AG08395 (cell line): ENCODE data around the gene GRB14.
"Not testable (repeated sequence)": the region's sequence is repeated elsewhere in the genome, so short reads cannot be mapped to it uniquely, and the experiment has no call there.

Experiments
- DNase-seq: peaks from one replicate; pipeline ENCODE4 v3.0.0; 2012; ENCODE audit warnings: mixed read lengths, low spot score

Gene GRB14

GRCh38 chr2:164620873-164621763 lies at the start of gene GRB14:
TSS of gene GRB14 (minus strand) at chr2:164621482. CDS start at chr2:164621309, 173 bp downstream.
- peak; percentile 39 for DNase-seq

- DNase-seq = no peak
Observed at GRCh38 chr2:164669291-164669690, 48.0 kb upstream of the GRB14 start.

GRCh38 chr2:164667566-164667965 lies 46.3 kb upstream of the GRB14 start:
- no peak for DNase-seq

- DNase-seq = no peak
Observed at GRCh38 chr2:164664070-164664469, 42.8 kb upstream of the GRB14 start.

- DNase-seq = no peak
Observed at GRCh38 chr2:164662868-164663631, 41.8 kb upstream of the GRB14 start.

DNA sequence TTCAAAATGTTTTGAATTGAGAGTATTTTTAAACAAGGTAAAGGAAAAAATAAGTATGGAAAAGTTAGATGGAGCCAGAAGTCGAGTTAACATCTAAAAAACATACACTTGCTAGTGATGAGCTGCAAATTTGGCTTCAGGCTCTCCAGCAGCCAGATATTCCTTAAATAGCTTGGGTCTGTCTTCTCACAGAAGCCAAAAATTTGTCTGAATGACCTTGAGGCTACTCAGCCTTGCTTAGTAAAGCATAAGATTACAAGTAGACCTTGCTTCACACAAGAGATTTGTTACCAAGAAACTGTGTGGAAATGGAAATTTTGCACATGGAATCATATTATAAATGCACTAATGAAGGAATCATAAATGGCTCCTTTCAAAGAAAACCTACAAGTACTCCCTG lies 40.8 kb upstream of the GRB14 start:
- no peak for DNase-seq

GRCh38 chr2:164661349-164661748 lies 40.1 kb upstream of the GRB14 start:
- DNase-seq = no peak

DNA sequence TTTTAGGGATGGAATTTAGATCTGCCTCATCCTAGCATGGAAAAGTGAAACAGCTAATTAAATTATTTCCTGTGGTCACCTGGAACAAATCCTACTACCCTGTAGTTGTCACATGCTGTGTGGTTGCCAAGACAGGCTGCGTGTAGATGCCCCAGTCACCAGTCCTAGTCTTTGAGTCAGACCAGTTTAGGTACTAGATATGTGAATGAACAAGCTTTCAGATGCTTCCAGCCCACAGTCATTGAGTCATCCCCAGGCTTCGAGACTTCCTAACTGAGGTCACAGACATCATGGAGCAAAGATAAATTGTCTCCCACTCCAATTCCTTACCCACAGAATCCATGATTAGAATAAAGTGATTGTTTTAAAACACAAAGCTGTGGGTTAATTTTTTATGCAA lies 35.8 kb upstream of the GRB14 start:
- peak; percentile 92 for DNase-seq

DNA sequence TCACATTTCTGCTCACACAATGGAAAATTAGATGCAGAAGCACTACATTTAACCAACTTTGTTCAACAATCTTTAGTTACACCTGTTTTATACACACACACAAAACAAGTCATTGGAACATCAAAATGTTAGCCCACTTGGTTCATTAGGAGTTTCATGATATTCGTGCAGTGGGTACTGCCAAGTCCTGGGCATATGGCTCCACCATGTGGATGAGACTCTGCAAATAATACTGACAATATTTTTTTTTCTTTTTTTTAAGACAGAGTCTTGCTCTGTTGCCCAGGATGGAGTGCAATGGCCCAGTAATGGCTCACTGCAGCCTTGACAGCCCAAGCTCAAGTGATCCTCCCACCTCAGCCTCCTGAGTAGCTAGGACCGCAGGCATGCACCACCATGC lies 34.5 kb upstream of the GRB14 start:
- DNase-seq = no peak

DNA sequence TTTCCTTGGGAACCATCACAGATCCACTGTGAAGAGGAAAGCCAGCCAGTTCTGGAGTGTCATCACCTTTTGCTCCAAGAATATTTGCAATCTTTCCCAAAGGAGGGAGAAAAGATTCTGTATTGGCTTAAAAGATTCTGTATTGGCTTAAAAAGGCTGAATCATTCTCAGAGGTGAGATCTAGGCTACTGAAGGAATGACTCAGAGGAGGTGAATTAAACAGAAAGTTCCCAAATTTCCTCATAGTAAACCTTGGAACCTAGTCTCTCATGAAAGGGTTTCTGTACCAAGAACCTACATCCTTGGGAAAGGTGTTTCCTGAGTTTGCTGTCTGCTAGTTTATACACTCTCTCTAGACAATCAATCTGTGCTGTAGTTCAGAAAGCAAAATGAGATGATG lies 34.1 kb upstream of the GRB14 start:
- DNase-seq = no peak

GRCh38 chr2:164651361-164651760 lies 30.1 kb upstream of the GRB14 start:
- no peak for DNase-seq

GRCh38 chr2:164644036-164644700 lies 22.9 kb upstream of the GRB14 start:
- no peak for DNase-seq

DNA sequence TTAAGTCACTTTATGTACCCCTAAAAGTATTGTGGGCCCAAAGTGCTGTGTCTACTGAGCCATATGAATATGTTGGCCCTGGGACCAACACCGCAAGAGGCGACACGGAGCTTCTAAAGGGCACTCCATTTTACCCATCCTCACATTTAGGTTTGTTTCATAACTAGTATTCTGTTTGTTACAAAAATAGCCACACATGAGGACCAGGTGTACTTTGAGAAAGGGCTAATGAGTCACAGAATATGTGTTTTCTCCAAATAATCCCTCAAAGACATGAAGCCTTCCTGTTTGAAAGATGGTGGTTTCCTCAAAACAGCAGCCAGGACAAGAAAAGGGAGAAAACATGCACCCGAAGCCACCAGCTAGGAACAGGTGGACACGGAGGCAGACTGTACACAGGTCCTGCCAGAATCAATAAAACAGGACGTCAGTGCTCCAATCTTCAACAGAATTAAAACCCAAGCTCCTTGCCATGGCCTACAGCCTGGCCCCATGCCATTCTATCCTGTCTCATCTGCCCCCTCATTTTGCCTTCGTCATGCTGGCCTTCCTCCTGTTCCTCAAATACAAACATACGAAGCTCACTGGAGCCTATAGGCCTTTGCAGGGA lies 21.8 kb upstream of the GRB14 start:
- DNase-seq = no peak

DNA sequence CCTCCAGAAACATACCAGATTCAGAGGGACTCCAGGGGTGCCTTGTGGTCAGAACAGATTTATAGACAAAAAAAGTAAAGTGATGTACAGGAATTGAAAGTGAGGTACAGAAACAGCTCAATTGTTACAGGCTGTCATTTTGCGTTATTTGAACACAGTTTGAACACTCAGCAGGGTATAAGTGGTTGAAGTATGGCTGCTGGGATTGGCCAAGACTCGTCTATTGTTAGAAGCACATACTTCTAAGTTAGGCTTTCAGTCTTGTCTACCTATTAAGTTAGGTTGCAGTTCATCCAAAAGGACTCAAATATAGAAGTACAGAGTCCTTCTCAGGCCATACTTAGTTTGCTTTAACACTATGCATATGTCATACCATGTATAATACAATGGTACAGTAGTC lies 21.0 kb upstream of the GRB14 start:
- no peak for DNase-seq

DNA sequence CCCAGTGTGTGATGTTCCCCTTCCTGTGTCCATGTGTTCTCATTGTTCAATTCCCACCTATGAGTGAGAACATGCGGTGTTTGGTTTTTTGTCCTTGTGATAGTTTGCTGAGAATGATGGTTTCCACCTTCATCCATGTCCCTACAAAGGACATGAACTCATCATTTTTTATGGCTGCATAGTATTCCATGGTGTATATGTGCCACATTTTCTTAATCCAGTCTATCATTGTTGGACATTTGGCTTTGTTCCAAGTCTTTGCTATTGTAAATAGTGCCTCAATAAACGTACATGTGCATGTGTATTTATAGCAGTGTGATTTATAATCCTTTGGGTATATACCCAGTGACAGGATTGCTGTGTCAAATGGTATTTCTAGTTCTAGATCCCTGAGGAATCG lies 7.0 kb upstream of the GRB14 start:
- not testable (repeated sequence) for DNase-seq

- DNase-seq = peak; percentile 45
Observed at GRCh38 chr2:164625378-164625971, 4.2 kb upstream of the GRB14 start.

DNA sequence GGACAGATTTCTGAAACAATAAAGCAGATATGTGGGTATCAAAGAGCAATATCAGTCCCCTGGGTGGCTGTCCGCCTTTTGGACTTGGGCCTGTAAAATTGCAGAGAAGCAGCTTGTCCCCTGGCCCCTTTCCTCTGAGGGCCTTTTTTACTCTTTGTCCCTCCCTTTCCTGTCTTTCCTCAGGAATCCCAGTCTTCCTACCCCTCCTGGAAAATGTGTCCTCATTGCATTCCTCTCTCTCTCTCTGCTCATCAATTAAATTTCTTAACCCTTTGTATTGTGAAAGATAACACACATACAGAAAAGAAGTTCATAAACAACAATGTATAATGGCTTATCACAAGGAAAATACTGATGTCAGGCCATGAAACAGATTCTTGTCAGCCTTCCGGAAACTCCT lies 3.0 kb upstream of the GRB14 start:
- no peak for DNase-seq

- DNase-seq = no peak
Observed at GRCh38 chr2:164622338-164623106, 1.2 kb upstream of the GRB14 start.

DNA sequence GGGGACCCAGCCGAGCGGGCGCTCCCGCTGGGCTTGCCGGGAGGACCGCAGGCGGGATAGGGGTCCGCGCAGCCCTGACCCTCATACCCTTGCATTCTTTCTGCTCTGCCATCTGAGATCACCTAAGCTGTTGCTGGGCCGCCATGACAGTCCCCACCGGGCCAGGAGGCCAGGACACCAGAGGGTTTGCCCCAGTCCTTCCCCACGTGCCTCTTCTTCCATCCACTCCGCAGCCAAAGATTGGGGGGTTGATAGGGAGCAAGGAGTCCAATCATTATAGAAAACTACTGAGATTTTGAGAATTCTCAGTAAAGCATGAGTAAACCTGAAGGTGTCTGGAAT lies 453 bp upstream of the GRB14 start:
- DNase-seq = peak; percentile 3

DNA sequence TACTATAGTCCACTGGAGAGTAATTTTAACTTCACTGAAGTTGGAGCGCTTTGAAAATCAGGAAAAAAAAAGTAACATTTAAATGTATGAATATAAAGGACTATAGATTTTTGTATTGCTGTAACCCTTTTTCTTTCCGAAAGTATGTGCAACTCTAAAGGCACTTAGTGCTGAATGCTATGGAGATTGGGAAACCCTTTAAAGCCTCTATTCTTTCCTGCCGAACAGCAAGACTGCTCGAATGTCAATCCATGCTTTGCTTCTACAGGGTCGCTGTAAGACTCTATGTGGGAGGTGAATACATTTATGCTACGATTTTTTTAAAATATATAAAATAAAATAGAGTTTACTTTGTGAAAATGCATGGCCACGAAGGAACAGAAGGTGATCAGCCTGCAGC lies 825 bp downstream of the GRB14 start:
- no peak for DNase-seq

DNA sequence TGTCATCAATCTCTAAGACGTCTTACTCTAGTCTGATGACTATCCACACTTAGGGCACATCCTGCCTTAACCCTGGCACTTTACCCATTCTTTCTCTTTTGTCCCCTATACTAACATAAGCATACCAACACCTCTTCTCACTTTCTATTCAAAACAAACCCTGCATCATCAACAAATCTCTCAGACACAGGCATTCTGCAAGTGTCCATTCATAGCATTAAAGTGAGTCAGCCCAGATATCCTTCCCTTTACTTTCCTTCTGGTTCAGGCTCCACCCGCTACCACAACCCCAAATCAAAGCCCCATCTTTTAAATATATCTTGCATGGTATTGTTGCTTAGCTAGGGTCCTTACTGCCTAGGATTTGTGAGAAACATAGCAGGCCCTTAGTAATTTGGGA lies 3.8 kb downstream of the GRB14 start:
- peak; percentile 45 for DNase-seq
